Amniotic epithelial cell (primary cell): ENCODE data around the gene ZSCAN22.
A peak's percentile ranks its signal among the peaks of the same experiment; 100 is the strongest.
"Not testable (repeated sequence)": the region's sequence is repeated elsewhere in the genome, so short reads cannot be mapped to it uniquely, and the experiment has no call there.

ENCODE experiments used
- DNase-seq: peaks from one replicate; pipeline ENCODE4 v3.0.0-alpha.2; 2010; ENCODE audit warnings: low read depth

Gene ZSCAN22

GRCh38 chr19:58374200-58374599 is 47.4 kb downstream of the ZSCAN22 start:
- peak; percentile 50 for DNase-seq

- DNase-seq, result not testable (repeated sequence)
Observed at GRCh38 chr19:58376724-58377123, 49.9 kb downstream of the ZSCAN22 start.

- DNase-seq, result no peak
Observed at GRCh38 chr19:58379246-58379645, 52.5 kb downstream of the ZSCAN22 start.

DNA sequence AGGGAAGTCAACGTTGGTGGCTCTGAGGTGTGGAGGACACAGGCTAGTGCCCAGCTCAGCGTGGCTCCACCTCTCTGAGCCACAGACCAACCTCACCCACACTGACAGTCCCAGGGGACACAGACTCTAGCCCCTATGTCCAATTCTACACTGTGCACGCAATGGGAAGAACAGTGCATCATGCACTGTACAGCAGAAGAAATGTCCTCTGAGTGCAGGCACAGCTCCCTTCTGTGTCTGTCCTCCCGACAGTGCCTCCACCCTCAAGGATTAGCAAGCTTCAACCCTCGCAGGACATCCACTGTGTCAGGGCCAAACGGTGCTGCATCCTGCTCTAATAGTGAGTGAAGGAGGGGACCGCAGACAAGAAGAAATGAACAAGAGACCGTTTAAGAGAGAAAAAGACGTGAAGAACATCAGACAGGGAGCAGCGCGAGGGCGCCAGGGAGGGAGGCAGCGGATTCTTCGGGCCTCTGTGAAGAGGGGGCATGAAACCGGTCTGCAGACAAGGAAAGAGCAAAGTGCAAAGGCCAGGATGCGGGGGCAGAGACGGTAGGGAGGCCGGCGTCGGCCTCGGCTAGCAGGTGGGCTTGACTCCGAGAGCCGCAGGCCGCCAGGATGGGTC is 53.4 kb downstream of the ZSCAN22 start:
- no peak for DNase-seq

GRCh38 chr19:58380662-58381459 is 54.1 kb downstream of the ZSCAN22 start, which contains the start of gene ZNF837:
Gene ZNF837 (minus strand): TSS chr19:58381030. CDS start chr19:58369332, 11,698 bp downstream.
- peak; percentile 100 for DNase-seq

DNA sequence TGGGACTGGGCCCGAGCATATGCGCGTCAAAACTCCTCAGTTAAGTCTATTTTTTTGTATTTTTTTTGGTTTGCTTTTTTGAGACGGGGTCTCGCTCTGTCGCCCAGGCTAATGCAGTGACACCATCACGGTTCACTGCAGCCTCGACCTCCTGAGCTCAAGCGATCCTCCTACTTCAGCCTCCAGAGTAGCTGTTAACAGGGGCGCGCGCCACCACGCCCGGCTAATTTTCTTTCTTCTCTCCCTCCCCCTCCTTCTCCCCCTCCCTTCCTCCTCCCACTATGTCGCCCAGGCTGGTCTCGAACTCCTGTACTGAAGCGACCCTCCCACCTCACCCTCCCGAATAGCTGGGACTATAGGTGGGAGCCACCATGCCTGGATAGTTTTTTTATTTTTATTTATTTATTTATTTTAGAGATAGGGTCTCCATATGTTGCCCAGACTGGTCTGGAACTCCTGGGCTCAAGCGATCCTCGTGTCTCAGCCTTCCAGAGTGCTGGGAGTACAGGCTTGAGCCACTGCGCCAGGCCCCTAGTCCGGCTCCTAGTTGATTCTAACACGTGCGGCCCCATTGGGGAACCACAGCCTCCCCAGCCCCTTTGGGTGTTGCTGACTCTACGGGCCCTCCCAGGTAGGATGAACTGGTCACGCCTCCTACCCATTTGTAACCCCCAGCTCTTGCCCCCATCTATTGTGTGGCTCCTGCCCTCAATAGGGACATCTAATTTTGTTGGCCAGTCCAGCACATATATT is 54.8 kb downstream of the ZSCAN22 start:
- no peak for DNase-seq

GRCh38 chr19:58382997-58383603 is 56.3 kb downstream of the ZSCAN22 start:
- DNase-seq, result no peak

- DNase-seq, result no peak
Observed at GRCh38 chr19:58385313-58385890, 58.6 kb downstream of the ZSCAN22 start.

DNA sequence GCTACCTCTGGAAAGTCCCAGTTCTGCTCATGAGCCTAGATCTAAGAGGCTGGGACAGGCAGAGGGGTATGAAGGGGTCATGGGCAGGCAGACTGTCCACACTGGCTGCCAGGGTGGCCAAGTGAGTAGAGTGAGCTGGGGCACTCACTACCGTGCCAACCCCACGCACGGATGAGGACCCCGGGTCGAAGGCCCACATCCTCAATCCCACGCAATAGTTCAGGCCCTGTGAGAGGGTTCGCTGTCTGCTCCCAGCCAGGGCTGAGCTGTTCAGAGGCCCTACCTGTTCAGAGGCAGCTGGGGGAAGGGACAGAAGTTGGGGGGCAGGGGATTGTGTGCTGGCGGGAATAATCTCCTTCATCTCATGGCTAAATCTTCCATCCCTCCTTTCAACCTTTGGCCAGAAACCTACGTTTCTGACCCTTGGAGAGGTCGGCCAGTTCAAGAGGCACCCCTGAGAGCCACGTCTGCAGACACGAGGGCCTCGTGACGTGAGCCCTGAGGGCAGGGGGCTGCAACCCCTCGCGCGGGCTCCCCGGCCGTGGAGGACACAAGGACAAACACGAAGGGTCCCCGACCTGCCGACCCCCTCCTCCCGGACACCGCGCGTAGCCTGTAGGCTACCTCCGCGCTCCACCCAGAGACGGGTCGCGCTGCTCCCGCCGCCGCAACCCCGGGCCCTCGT is 59.2 kb downstream of the ZSCAN22 start:
- DNase-seq, result no peak

- peak; percentile 99 for DNase-seq
Observed at GRCh38 chr19:58386576-58387337, 60.0 kb downstream of the ZSCAN22 start, which contains the start of gene RPS5. Gene RPS5 (plus strand): TSS chr19:58387269. CDS start chr19:58388138, 869 bp downstream.

- no peak for DNase-seq
Observed at GRCh38 chr19:58387338-58388174, 60.8 kb downstream of the ZSCAN22 start.

GRCh38 chr19:58388175-58388526 is 61.4 kb downstream of the ZSCAN22 start:
- DNase-seq, result no peak
